Measurements from ENCODE around the gene VPS37D. TPM values are rescaled to one million over a fixed set of nuclear protein-coding genes. Genes with fewer than 3 reads are reported as not detected.

The VPS37D gene
- total and polyA plus RNA-seq, 2 of the 4 experiments (the other 2 are of a cell fraction) = 2.3 to 3.1 TPM

GRCh38 chr7:73638911-73639310 is 28.7 kb upstream of the VPS37D start:
- no peak overlapping the region for H2AK9ac ChIP-seq (replicated peaks; ENCODE audit: low read depth, low read length, poor library complexity)
- H3K4ac ChIP-seq (ENCODE audit: low read depth, low read length) = no peak overlapping the region
- no TSS peak for BruUV-seq (replicated peaks)
- ChIA-PET CTCF (no interaction called here), POLR2A (ENCODE audit: unreplicated experiment) (no interaction called here)
- H2BK20ac ChIP-seq (ENCODE audit: low read depth, low read length) = no peak overlapping the region
- H2BK120ac ChIP-seq (ENCODE audit: low read depth, low read length) = no peak overlapping the region
- in situ Hi-C loops (cut with MboI; ENCODE audit: low sequenced_read_pairs) (no loop called here), dilution Hi-C loops (cut with HindIII; ENCODE audit: low sequenced_read_pairs, unreplicated experiment) (no loop called here), intact Hi-C loops (cut with micrococcal nuclease) (no loop called here)
- no peak for DNase-seq
- peaks cover 4% of the 10 kb centered on the region; the same call in 1 of the 2 replicates for H3K4me1 ChIP-seq (ENCODE audit: control insufficient read depth, insufficient read depth, low read length)
- H3K27ac ChIP-seq (ENCODE audit: insufficient read depth, low read length) = no peak overlapping the region
- no peaks in the 10 kb centered on the region for H4K20me1 ChIP-seq (ENCODE audit: insufficient read depth, low read length)
- H3K14ac ChIP-seq (replicated peaks; ENCODE audit: low read depth, low read length) = no peak overlapping the region
- H4K91ac ChIP-seq (ENCODE audit: insufficient read depth, low read depth, low read length) = no peak overlapping the region
- no peak overlapping the region for H2BK5ac ChIP-seq (ENCODE audit: low read depth, low read length, poor library complexity, severe bottlenecking)
- WGBS, 2 experiments (ENCODE audit: extremely low coverage in 2 of 2, insufficient read length in 1 of 2) = no CpG with 5 or more reads among the region's 3 CpGs
- H2BK15ac ChIP-seq (ENCODE audit: low read depth, low read length) = no peak overlapping the region
- peaks cover 15% of the 10 kb centered on the region for H3K27me3 ChIP-seq (ENCODE audit: control insufficient read depth, insufficient read depth, low read length)
- no peak overlapping the region for H4K8ac ChIP-seq (ENCODE audit: low read depth in 2 of 2, low read length in 2 of 2)
- no peak overlapping the region for H3K9ac ChIP-seq (ENCODE audit: low read depth, low read length)
- H3K9me1 ChIP-seq (ENCODE audit: insufficient read depth, low read length) = no peaks in the 10 kb centered on the region
- no peak overlapping the region for H3K56ac ChIP-seq (ENCODE audit: extremely low read depth, insufficient read depth, low read length)
- no peak overlapping the region for H2AFZ ChIP-seq (replicated peaks; ENCODE audit: low read length, poor library complexity)
- no peak overlapping the region for H3K4me2 ChIP-seq (ENCODE audit: low read depth, low read length)
- H3K9me3 ChIP-seq (ENCODE audit: control insufficient read depth, insufficient read depth, low read length) = peaks cover 4% of the 10 kb centered on the region
- no peak for ATAC-seq (ENCODE audit: low read depth)
- H3K4me3 ChIP-seq (ENCODE audit: insufficient read depth, low read depth, low read length) = no peak overlapping the region
- no peak for TF ChIP-seq USF2 (IDR thresholded peaks at IDR 0.05; ENCODE audit: low read depth, low read length)
- TF ChIP-seq FOS (IDR thresholded peaks at IDR 0.05; ENCODE audit: low read depth, low read length) = no peak
- no peak for TF ChIP-seq NFE2L2 (IDR thresholded peaks at IDR 0.05; ENCODE audit: low read depth, low read length)
- no peak for TF ChIP-seq CHD1 (IDR thresholded peaks at IDR 0.05; ENCODE audit: low read depth, low read length)
- TF ChIP-seq RFX5 (IDR thresholded peaks at IDR 0.05; ENCODE audit: low read depth, low read length) = no peak
- no peak for TF ChIP-seq SMC3 (IDR thresholded peaks at IDR 0.05; ENCODE audit: low read depth, low read length)
- no peak for TF ChIP-seq ELK1 (IDR thresholded peaks at IDR 0.05; ENCODE audit: borderline replicate concordance, low read depth, low read length)
- no peak for TF ChIP-seq MXI1 (IDR thresholded peaks at IDR 0.05; ENCODE audit: borderline replicate concordance, low read depth, low read length)
- TF ChIP-seq RAD21 (IDR thresholded peaks at IDR 0.05; ENCODE audit: low read length) = no peak
- TF ChIP-seq MAFK (IDR thresholded peaks at IDR 0.05; ENCODE audit: low read depth, low read length) = no peak
- no peak for TF ChIP-seq CEBPB (IDR thresholded peaks at IDR 0.05; ENCODE audit: low read depth, low read length)
- no peak for TF ChIP-seq MAZ (IDR thresholded peaks at IDR 0.05; ENCODE audit: borderline replicate concordance, low read depth, low read length)
- TF ChIP-seq BHLHE40 (IDR thresholded peaks at IDR 0.05; ENCODE audit: low read depth, low read length) = no peak
- TF ChIP-seq, protein P1, sequence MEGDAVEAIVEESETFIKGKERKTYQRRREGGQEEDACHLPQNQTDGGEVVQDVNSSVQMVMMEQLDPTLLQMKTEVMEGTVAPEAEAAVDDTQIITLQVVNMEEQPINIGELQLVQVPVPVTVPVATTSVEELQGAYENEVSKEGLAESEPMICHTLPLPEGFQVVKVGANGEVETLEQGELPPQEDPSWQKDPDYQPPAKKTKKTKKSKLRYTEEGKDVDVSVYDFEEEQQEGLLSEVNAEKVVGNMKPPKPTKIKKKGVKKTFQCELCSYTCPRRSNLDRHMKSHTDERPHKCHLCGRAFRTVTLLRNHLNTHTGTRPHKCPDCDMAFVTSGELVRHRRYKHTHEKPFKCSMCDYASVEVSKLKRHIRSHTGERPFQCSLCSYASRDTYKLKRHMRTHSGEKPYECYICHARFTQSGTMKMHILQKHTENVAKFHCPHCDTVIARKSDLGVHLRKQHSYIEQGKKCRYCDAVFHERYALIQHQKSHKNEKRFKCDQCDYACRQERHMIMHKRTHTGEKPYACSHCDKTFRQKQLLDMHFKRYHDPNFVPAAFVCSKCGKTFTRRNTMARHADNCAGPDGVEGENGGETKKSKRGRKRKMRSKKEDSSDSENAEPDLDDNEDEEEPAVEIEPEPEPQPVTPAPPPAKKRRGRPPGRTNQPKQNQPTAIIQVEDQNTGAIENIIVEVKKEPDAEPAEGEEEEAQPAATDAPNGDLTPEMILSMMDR (conservative IDR thresholded peaks at IDR 0.05; ENCODE audit: low read depth, low read length) = no peak
- TF ChIP-seq RCOR1 (IDR thresholded peaks at IDR 0.05; ENCODE audit: insufficient replicate concordance, low read length) = no peak
- no peak overlapping the region for H3K18ac ChIP-seq (ENCODE audit: low read depth, low read length)
- no peaks in the 10 kb centered on the region for H3K36me3 ChIP-seq (ENCODE audit: control insufficient read depth, insufficient read depth, low read length)
- H3K79me1 ChIP-seq (ENCODE audit: low read depth in 1 of 2, low read length in 2 of 2) = no peaks in the 10 kb centered on the region
- H2AK5ac ChIP-seq (ENCODE audit: low read depth, low read length) = no peak overlapping the region
- H3K23ac ChIP-seq (ENCODE audit: low read depth, low read length) = no peak overlapping the region
- H4K5ac ChIP-seq (ENCODE audit: low read depth, low read length) = no peak overlapping the region

All from IMR-90 (cell line).